Activated CD4-positive, alpha-beta T cell treated with anti-CD3 and anti-CD28 coated beads, Interleukin-2, amount 50 U/mL, for 4 hours (primary cell): ENCODE results near the gene STOX1.
"Not testable (repeated sequence)": the region's sequence is repeated elsewhere in the genome, so short reads cannot be mapped to it uniquely, and the experiment has no call there.

Source experiments
- DNase-seq, 2 experiments: peaks; one replicate each; pipeline ENCODE4 v3.0.0-alpha.2; 2020

STOX1 gene

GRCh38 chr10:68826764-68827591 is at the start of gene STOX1:
STOX1 (plus strand) TSS chr10:68827531; CDS start chr10:68827624, 93 bp downstream.
- peak; percentile 50 to 51 for DNase-seq

GRCh38 chr10:68781613-68782574 is 45.4 kb upstream of the STOX1 start:
- no peak for DNase-seq

GRCh38 chr10:68784476-68784875 is 42.9 kb upstream of the STOX1 start:
- no peak for DNase-seq

GRCh38 chr10:68787813-68788212 is 39.5 kb upstream of the STOX1 start:
- DNase-seq: no peak

- DNase-seq: no peak
Observed at GRCh38 chr10:68790476-68790875, 36.9 kb upstream of the STOX1 start.

GRCh38 chr10:68792115-68792514 is 35.2 kb upstream of the STOX1 start:
- DNase-seq: no peak

- DNase-seq: no peak
Observed at GRCh38 chr10:68795886-68796532, 31.3 kb upstream of the STOX1 start.

GRCh38 chr10:68796605-68797004 is 30.7 kb upstream of the STOX1 start:
- no peak for DNase-seq

GRCh38 chr10:68800211-68800610 is 27.1 kb upstream of the STOX1 start:
- no peak for DNase-seq

- no peak for DNase-seq
Observed at GRCh38 chr10:68804692-68805091, 22.6 kb upstream of the STOX1 start.

- DNase-seq: not testable (repeated sequence)
Observed at GRCh38 chr10:68810830-68811229, 16.5 kb upstream of the STOX1 start.

GRCh38 chr10:68811314-68812009 is 15.9 kb upstream of the STOX1 start:
- no peak for DNase-seq

- DNase-seq: no peak
Observed at GRCh38 chr10:68812420-68812819, 14.9 kb upstream of the STOX1 start.

GRCh38 chr10:68813559-68813958 is 13.8 kb upstream of the STOX1 start:
- DNase-seq: no peak

GRCh38 chr10:68816796-68817412 is 10.4 kb upstream of the STOX1 start:
- DNase-seq: no peak

GRCh38 chr10:68820359-68820758 is 7.0 kb upstream of the STOX1 start:
- DNase-seq: not testable (repeated sequence)

- not testable (repeated sequence) for DNase-seq
Observed at GRCh38 chr10:68822626-68823025, 4.7 kb upstream of the STOX1 start.

GRCh38 chr10:68827592-68827959 is 245 bp downstream of the STOX1 start:
- DNase-seq: not testable (repeated sequence)

- not testable (repeated sequence) for DNase-seq
Observed at GRCh38 chr10:68828083-68828601, 811 bp downstream of the STOX1 start.

- DNase-seq: no peak
Observed at GRCh38 chr10:68828833-68829232, 1.5 kb downstream of the STOX1 start.

- no peak for DNase-seq
Observed at GRCh38 chr10:68829521-68829920, 2.2 kb downstream of the STOX1 start.

GRCh38 chr10:68829952-68830351 is 2.6 kb downstream of the STOX1 start:
- no peak for DNase-seq
